Measurements from ENCODE around the gene TEKT3.

- no peak for TF ChIP-seq POLR2A (IDR thresholded peaks at IDR 0.05)
- TF ChIP-seq, protein P1, sequence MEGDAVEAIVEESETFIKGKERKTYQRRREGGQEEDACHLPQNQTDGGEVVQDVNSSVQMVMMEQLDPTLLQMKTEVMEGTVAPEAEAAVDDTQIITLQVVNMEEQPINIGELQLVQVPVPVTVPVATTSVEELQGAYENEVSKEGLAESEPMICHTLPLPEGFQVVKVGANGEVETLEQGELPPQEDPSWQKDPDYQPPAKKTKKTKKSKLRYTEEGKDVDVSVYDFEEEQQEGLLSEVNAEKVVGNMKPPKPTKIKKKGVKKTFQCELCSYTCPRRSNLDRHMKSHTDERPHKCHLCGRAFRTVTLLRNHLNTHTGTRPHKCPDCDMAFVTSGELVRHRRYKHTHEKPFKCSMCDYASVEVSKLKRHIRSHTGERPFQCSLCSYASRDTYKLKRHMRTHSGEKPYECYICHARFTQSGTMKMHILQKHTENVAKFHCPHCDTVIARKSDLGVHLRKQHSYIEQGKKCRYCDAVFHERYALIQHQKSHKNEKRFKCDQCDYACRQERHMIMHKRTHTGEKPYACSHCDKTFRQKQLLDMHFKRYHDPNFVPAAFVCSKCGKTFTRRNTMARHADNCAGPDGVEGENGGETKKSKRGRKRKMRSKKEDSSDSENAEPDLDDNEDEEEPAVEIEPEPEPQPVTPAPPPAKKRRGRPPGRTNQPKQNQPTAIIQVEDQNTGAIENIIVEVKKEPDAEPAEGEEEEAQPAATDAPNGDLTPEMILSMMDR (IDR thresholded peaks at IDR 0.05) = no peak
- no peak for TF ChIP-seq EP300 (IDR thresholded peaks at IDR 0.05; ENCODE audit: low read depth)
- no peak for TF ChIP-seq POLR2AphosphoS5 (IDR thresholded peaks at IDR 0.05)
Measured at GRCh38 chr17:15293558-15293957, 47.8 kb downstream of the TEKT3 start.
